OCI-LY1 (cell line): ENCODE data around the gene PDZD2.

ENCODE experiments used
- EZH2 ChIP-seq: fragments of 200-600 bp; sonication (generic), shearing (Covaris generic); IDR thresholded peaks from 2 replicates; pipeline ENCODE4 v1.8.0; 2017; ENCODE audit warnings: borderline replicate concordance, mixed run types, mild to moderate bottlenecking, antibody characterized with exemption, low read length, moderate library complexity, mixed read lengths
- TF ChIP-seq, protein P1 (sequence below): fragments of 200-600 bp; sonication (generic), shearing (Covaris generic); IDR thresholded peaks from 2 replicates; pipeline ENCODE4 v1.5.1; 2017; ENCODE audit warnings: mild to moderate bottlenecking, antibody characterized with exemption, low read length, moderate library complexity, mixed read lengths

- TF ChIP-seq, protein P1, sequence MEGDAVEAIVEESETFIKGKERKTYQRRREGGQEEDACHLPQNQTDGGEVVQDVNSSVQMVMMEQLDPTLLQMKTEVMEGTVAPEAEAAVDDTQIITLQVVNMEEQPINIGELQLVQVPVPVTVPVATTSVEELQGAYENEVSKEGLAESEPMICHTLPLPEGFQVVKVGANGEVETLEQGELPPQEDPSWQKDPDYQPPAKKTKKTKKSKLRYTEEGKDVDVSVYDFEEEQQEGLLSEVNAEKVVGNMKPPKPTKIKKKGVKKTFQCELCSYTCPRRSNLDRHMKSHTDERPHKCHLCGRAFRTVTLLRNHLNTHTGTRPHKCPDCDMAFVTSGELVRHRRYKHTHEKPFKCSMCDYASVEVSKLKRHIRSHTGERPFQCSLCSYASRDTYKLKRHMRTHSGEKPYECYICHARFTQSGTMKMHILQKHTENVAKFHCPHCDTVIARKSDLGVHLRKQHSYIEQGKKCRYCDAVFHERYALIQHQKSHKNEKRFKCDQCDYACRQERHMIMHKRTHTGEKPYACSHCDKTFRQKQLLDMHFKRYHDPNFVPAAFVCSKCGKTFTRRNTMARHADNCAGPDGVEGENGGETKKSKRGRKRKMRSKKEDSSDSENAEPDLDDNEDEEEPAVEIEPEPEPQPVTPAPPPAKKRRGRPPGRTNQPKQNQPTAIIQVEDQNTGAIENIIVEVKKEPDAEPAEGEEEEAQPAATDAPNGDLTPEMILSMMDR = no peak
- TF ChIP-seq EZH2 = no peak
These were observed 272.6 kb downstream of the PDZD2 start for GRCh38 chr5:31911291-31912265.
